GM21360 (cell line): ENCODE results near the gene ATXN10.

Experiments
- ATAC-seq: cut with Tn5 transposase; IDR thresholded peaks from one replicate; pipeline ENCODE4 v1.9.1; 2021; ENCODE audit warnings: mild to moderate bottlenecking, moderate library complexity; ENCODE audit not compliant: unreplicated experiment

ATXN10 gene

DNA sequence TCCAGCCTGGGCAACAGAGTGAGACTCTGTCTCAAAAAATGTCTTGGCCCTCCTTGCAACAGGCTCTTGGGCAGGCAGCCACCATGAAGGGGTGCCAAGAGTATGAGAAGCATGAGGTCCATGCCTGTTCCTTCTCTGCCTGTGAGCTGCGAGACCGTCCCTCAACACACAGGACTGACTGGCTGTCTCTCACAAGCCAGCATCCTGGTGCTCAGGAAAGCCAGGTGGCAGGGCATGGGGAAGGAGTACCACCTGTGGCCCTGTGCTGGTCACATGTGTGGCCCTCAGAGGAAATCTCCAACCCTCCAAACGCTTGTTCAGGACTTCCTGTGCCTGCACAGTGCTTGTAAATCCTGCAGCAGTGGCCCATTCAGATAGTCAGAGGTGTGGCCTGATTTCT, 83.2 kb downstream of the ATXN10 start:
- ATAC-seq: no peak

DNA sequence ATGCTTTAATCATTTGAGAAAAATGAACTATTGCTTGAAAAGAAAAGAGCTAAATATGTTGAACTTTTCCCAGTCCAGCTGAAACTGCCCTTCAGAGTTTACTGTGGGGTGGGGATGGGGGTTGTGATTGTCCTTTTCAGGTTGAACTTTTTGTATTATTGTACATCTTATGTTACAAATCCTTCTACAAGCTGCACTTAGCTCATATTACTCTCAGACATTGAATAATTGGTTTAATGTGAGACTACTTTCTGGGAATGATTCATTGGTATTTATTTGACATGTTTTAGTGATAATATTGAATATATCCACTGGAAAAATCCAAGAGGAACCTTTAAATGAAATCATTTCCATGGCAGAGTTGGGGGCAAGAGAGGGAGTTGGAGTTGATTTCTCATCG, 84.9 kb downstream of the ATXN10 start:
- no peak for ATAC-seq

DNA sequence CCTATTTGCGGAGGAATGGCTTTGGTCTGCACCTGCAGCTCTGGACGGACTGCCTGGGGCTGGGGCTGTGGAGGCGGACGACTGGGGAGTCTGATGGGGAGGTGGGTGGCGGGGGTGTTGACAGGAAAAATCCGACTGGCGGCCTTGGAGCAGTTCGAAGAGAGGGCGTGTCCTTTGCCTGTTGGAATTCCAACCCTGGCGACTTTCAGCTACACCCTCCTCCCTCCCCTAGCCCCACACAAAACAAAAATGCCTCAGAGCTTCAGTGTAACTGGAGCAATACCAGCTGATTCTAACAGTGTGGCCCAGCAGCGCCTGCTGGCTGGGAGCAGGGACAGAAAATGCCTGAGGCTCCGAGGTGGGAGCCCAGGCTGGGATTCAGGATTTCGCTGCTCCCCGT, 85.4 kb downstream of the ATXN10 start:
- ATAC-seq: no peak

DNA sequence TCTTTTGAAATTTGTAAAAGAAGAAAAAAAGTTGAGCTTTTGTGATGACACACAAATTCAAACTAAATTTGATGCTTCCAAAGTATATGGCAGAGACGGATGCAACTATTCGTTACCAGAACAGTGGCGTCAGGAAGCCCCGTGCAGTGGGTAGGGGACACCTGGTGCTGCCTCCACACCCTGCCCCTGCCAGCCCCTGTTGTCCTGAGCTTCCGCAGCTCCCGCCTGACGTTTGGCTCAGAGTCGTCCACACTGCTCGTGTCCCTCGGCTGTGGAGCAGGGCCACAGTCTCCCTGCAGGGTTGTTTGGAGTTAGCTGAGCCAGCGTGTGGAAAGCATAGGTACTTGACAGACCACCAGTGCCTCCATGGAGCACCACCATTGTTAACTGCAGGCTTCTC, 86.3 kb downstream of the ATXN10 start:
- no peak for ATAC-seq

DNA sequence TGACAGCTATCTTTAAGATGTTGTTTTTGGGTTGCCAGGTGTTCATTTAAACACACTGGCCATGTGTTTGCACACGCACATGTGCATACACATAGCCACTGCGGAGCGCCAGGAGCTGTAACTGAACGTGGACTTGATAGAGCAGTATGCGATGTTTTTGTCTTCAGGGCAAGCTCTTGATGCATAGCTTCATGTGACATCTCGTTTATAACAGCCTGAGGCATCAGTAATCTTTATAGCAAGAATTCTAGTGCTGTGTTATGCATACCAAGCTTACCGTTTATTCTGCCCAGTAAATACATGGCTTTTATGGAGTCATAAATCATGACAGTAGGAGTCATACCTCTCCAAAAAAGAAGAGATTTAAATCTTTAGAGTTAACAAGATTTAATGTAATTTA, 87.0 kb downstream of the ATXN10 start:
- ATAC-seq: no peak

- ATAC-seq: no peak
Measured at GRCh38 chr22:45760682-45761081, 89.0 kb downstream of the ATXN10 start.

DNA sequence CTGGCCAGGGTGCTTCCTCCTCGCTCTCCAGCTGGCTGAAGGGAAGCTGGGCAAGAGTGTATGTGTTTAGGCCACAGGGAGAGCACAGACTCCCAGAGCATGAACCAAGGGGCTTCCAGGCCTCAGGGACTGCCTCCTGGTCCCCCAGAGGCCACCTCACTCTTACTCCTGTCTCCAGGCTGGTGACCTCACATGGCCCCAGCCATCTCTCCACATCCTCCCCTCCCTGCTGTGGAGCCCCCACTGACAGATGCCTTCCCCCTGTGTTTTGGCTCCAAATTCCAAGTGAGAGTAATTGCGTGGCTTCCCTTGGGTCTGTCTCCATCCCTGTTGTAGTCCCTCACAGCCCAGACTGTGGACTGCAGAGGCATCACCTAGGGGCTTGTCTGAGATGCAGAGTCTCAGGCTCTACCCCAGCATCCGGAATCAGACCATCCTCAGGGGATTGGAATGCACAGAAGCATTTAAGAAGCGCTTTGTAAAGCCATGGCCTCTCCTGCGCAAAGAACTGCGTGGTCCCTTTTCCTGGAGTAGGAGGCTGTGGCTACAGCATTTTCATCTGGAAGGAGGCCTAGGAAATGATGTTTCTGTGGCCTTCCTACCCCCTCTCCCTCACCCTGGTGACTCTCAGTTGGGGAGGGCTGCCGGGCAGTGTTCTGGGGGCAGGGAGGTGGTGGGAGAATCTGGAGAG, 91.1 kb downstream of the ATXN10 start:
- no peak for ATAC-seq

DNA sequence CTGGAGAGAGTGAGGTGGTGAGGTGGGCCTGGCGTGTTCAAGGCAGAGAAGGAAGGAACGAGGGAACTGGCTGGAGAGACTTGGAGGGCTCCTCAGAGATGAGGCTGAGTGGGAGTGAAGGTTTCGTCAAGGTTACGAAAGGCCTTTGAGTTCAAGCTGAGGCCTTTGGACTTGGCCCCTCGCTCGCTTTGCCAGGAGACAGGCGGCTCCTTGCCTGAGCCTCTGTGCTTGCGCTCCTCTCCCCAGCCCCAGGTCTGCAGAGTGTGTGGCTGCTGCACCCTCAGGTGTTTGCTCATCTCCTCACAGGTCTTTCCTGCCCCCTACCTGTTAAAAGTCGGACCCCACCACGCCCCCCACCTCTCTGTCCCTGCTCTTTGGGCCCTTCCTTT, 91.6 kb downstream of the ATXN10 start:
- no peak for ATAC-seq

- ATAC-seq: no peak
Measured at GRCh38 chr22:45768490-45768889, 96.9 kb downstream of the ATXN10 start.

GRCh38 chr22:45769569-45770210, 98.1 kb downstream of the ATXN10 start:
- no peak for ATAC-seq

DNA sequence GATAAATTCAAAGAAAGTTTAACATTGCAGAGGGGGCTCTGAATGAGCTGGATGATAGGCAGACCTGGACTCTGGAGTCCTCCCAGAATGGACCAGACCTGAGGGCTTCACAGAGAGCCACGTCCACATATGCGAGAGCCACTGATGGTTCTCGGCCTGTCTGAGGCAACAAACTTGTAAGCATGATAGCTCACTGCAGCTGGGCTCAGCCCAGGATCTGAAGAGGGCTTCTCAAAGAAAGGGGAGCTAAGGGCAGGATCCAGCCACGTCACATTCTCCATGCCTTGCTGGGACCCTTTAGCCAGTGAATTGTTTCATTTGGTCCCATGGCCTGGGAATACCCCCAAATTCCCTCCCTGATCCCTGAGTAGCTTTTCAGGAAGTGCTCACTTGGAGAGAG, 98.9 kb downstream of the ATXN10 start:
- ATAC-seq: no peak

DNA sequence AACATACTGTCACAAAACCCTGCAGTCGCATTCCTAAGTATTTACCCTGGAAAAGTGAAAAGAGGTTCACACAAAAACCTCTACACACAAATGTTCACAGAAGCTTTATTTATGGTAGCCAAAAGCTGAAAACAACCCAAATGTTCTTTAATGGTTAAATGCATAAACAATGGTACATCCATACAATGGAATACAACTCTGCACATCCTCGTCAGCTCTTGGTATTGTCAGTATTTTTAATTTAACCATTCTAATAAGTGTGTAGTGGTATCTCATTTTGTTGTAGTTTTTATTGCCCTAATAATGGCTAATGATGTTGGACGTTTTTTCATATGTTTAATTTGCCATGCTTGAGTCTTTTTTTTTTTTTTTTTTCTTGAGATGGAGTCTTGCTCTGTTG, 99.4 kb downstream of the ATXN10 start:
- no peak for ATAC-seq

DNA sequence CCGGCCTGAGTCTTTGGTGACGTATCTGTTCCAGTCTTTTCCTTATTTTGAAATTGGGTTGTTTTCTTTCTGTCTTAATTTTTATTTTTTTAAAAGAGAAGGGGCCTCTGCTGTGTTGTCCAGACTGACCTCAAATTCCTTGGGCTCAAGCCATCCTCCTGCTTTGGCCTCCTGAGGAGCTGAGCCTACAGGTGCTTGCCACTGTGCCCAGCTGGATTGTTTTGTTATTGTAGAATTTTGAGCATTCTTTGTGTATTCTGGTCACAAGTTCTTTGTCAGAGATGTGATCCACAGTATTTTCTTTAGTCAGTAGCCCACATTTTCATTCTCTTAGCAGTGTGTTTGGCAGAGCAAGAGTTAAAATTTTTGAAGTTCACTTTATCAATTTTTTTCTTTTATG, 100.1 kb downstream of the ATXN10 start:
- ATAC-seq: no peak

DNA sequence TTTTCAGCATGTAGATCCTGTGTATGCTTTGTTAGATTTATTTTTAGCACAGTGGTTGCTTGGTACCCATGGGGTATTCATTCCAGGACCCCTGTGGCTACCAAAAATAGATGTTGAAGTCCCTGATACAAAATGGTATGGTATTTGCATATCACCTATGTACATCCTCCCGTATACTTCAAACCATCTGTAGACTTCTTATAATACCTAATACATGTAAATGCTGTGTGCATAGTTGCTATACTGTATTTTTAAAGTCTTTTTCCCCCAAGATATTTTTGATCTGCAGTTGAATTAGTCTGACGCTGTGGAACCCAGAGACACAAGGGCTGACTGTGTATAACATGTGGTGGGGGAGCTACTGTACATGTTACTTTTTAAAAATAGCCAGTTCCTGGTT, 101.1 kb downstream of the ATXN10 start:
- ATAC-seq: no peak

GRCh38 chr22:45774001-45774670, 102.5 kb downstream of the ATXN10 start:
- no peak for ATAC-seq

DNA sequence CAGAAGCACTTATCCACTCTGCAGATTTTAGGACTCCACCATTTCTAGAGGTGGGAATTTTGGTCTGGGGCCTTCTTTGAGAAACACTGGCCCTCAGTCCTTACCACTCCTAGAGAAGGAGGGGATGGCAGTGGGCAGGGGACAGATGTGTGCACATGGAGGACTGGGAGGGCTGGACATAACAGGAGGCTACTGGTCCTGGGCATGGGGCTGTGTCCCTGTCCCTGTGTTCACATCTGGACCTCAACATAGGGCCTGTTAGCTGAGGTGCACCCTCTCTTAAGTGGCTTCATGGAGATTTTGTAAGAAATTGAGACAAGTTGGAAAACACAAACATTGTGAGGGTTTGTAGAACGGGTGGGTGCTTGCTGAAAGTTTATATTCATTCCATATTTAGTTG, 103.4 kb downstream of the ATXN10 start:
- peak; percentile 8 for ATAC-seq

DNA sequence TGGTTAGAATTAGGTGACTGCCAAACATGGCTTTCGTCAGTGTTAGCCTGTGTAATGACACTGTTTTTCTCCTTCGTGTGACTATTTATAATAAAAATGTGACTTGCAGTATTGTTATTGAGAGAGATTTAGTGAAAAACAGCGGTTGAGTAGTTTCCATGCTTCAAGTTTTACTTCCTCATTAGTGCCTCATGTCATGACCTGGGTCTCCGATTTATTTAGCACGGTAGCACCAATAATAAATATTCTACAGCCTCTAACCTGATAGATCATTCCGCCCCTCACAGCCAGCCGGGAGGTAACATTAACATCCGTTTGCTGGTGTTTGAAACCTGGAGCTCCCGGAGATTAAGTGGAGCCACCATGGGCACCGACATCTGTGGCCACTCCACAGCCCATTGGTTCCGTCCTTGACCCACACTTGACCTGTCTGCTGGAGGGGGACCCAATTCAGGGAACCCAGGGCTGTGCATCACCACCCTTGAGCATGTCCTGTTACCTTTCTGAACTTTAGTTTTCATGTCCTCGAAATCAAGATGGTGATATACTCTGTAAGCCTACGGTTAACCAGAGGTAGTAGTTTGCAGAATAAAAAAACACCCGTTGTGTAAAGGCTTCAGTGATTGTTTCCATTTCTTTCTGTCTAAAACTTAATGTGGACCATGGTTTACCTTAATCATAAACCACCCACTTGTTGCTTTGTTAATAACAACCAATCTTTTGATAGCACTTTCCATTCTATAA, 104.1 kb downstream of the ATXN10 start:
- ATAC-seq: peak; percentile 53

DNA sequence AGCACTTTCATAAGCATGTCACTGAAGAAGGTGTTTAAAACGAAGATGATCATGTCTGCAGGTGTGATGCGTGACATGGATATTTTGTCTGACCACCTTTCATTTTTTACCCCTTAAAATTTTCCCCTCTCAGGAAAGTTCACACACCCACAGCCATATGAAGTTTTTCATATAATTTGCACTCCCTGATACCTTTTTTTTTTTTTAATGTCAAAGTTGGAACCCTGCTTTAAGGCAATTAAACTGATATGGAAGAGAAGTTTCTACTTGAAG, 104.6 kb downstream of the ATXN10 start:
- no peak for ATAC-seq

DNA sequence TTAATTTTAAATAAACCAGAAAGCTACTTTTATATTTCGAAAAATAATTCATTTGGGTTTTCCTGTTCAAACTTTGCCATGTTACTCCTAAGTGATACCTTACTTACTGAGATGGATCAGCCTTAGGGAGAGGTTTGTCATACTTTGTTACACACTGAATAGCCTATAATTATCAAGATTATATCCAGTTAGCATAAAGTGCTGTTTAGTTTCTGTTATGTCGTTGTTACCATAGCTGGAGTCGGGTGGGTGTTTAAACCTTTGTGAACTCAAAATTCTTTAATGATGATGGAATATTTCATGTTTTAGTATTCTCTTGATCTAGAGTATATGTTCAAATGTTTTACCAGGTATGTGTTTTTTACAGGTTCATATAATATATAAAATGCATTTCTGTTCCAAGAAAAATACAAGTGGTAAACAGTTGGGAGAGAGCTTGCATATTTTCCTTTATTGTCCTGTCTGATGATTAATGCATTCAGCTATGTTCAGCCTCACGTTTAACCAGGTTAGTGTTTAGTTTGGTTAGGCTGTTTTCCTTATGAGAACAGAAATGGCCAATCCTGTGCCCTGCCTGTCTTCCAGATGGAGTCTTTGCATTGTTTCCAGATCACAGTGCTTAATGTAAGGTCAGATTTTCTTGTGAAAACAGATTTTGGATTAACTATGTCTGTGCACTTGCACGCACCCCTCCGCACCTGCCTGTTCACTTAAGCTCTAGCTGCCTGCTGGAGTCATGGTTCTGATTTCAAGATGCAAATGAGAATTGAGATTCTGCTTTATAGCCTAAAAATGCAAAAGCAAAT, 105.6 kb downstream of the ATXN10 start:
- ATAC-seq: no peak

DNA sequence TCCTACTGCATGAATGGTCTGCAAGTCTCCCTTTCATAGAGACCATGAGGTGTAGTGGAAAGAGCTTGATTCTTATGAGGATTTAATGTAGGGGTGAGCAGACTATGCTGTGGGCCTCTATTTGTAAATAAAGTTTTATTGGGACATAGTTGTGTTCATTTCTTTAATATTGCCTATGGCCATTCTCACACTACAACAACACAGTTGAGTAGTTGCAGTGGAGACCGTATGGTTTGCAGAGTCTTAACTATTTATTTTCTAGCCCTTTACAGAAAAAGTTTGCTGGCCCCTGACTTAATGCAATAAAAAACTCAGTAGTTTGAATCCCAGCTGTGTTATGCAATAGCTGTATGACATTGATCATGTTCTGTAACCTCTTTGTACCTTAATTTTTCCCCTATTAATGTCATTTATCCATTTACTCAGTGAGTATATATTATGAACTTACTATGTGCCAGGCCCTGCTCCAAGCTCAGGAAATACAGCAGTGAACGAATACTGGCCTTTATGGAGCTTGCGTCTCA, 106.3 kb downstream of the ATXN10 start:
- no peak for ATAC-seq

GRCh38 chr22:45781459-45781858, 109.8 kb downstream of the ATXN10 start:
- no peak for ATAC-seq
